Peyer's patch (tissue), 4 donors: ENCODE results near the gene SH3YL1. TPM values are rescaled to one million over a fixed set of nuclear protein-coding genes. Genes with fewer than 3 reads are reported as not detected.

Source experiments
- DNase-seq, 3 donors: peaks; one replicate each; pipeline ENCODE4 v3.0.0-alpha.2; 2017 to 2019
- H3K27ac ChIP-seq, 4 donors: fragments of 200-600 bp; sonication (generic); one replicate each; pipeline ENCODE4 v1.5.1; 2016 to 2019
- H3K27me3 ChIP-seq, 2 donors: fragments of 200-600 bp; sonication (generic); one replicate each; pipeline ENCODE4 v1.5.1; 2019
- H3K36me3 ChIP-seq, 3 donors: fragments of 200-600 bp; sonication (generic); one replicate each; pipeline ENCODE4 v1.5.1; 2016 to 2019
- H3K4me1 ChIP-seq, 4 donors: fragments of 200-600 bp; sonication (generic); one replicate each; pipeline ENCODE4 v1.5.1; 2016 to 2019
- H3K4me3 ChIP-seq, 4 donors: fragments of 200-600 bp; sonication (generic); 1 replicate in 3 of 4; 2 replicates in 1 of 4; pipeline ENCODE4 v1.5.1; 2016 to 2019; ENCODE audit warnings: mild to moderate bottlenecking in 1 of 4
- H3K9me3 ChIP-seq, 4 donors: fragments of 200-600 bp; sonication (generic); one replicate each; pipeline ENCODE4 v1.5.1; 2016 to 2019; ENCODE audit warnings: mild to moderate bottlenecking in 1 of 4
- POLR2A ChIP-seq, 2 donors: fragments of 450-650 bp; IDR thresholded peaks; one replicate each; pipeline ENCODE4 v1.5.1; 2017; ENCODE audit warnings: antibody characterized with exemption in 2 of 2, mild to moderate bottlenecking in 2 of 2, moderate library complexity in 2 of 2
- total RNA-seq, 4 donors: library from RNA; depleted of rRNA; stranded (reverse); fragments of >200 nt; gene quantifications; one replicate each; pipeline ENCODE4 v1.1.0, GENCODE V29; 2016
- TF ChIP-seq, protein P1 (sequence below), 6 experiments: fragments of 450-650 bp in 4 of 6; fragments of 200-600 bp in 2 of 6; sonication (generic) in 1 of 6; IDR thresholded peaks; one replicate each; pipeline ENCODE4 v1.5.1; 2017 to 2019; ENCODE audit warnings: antibody characterized with exemption in 6 of 6, mild to moderate bottlenecking in 3 of 6, moderate library complexity in 1 of 6

Gene SH3YL1
- total RNA-seq, result 100 to 1,000 TPM in 2 of 4 donors, 10 to 100 TPM in 2; 60.2 to 163 (median 102) TPM

DNA sequence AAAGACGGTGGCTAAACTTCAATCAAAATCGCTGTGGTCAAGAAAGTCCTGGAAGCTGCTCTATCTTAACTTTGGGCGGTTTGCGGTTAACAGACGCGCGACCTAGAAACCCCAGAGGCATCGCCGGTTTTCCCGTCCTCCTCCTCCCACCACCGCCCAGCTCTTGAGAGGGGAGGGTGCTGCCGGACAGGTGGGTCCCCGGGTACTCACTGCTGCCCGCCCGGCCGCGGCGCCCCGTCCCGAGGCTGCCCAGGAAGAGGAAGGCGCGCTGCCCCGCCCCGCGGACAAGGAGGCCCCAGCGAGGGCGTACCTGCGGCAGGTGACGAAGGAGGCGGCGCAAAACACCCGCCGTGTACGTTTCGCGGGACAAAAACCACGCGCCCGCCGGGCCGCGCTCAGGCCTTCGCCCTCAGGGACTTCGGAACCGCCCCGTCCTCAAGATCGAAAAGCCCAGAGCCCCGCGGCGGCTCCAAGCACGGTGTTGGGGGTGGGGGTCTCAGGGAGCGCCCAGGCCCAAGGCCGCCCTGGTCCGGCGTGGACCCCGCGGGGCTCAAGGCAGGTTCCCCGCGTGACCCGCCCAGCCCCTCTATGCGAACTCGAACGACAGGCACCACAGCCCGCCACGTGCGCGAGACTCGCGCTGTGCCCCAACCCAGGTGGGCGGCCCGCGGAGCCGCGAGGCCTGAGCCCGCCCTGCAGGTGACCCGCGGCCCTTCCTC is at the start of gene SH3YL1:
SH3YL1 (minus strand) TSS at position 259 of the 719 bp plus-strand sequence; CDS start at position 211, 48 bp downstream.
- peak; percentile 71 to 93 (median 89) for DNase-seq
- peak within 1 kb of the TSS; percentile 59 to 92 (median 88) for H3K4me3 ChIP-seq
- no peaks in the 10 kb centered on the region for H3K9me3 ChIP-seq
- TF ChIP-seq, protein P1, sequence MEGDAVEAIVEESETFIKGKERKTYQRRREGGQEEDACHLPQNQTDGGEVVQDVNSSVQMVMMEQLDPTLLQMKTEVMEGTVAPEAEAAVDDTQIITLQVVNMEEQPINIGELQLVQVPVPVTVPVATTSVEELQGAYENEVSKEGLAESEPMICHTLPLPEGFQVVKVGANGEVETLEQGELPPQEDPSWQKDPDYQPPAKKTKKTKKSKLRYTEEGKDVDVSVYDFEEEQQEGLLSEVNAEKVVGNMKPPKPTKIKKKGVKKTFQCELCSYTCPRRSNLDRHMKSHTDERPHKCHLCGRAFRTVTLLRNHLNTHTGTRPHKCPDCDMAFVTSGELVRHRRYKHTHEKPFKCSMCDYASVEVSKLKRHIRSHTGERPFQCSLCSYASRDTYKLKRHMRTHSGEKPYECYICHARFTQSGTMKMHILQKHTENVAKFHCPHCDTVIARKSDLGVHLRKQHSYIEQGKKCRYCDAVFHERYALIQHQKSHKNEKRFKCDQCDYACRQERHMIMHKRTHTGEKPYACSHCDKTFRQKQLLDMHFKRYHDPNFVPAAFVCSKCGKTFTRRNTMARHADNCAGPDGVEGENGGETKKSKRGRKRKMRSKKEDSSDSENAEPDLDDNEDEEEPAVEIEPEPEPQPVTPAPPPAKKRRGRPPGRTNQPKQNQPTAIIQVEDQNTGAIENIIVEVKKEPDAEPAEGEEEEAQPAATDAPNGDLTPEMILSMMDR (IDR thresholded peaks at IDR 0.05), result no peak
- TF ChIP-seq POLR2A (IDR thresholded peaks at IDR 0.05), result peak; percentile 74 to 79
- no peaks in the 10 kb centered on the region for H3K36me3 ChIP-seq
- peak within 1 kb of the TSS; percentile 75 to 96 (median 91) for H3K27ac ChIP-seq
- no peaks in the 10 kb centered on the region for H3K27me3 ChIP-seq
- peaks cover 0 to 17% (median 1%) of the 10 kb centered on the region in 4 donors for H3K4me1 ChIP-seq

DNA sequence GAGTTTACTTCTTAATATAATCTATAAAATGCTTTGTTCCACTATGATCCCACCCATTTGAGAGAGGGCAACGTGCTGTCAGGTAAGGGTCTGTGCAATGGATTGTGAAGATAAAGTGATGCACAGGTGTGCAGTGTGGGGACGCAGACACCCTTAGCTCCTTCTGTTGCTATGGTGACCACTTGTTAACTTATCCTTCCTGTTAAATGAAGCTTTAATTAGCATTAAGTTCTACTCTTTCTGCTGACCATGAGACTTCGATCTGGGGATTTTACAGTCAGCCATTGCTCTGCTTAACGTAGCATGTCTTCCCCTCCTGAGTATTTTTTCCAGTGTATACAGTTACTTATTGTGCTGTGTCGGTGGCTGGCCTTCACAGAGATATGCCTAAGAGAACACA is 47.2 kb upstream of the SH3YL1 start:
- Histone ChIP-seq H3K27ac (no peak overlapping the region), H3K4me1 (no peaks in the 10 kb centered on the region), H3K4me3 (no peak overlapping the region), H3K9me3 (no peaks in the 10 kb centered on the region), H3K27me3 (no peaks in the 10 kb centered on the region), H3K36me3 (no peaks in the 10 kb centered on the region)
- TF ChIP-seq, protein P1 (IDR thresholded peaks at IDR 0.05), result no peak
- TF ChIP-seq POLR2A (IDR thresholded peaks at IDR 0.05), result no peak
- DNase-seq, result no peak

DNA sequence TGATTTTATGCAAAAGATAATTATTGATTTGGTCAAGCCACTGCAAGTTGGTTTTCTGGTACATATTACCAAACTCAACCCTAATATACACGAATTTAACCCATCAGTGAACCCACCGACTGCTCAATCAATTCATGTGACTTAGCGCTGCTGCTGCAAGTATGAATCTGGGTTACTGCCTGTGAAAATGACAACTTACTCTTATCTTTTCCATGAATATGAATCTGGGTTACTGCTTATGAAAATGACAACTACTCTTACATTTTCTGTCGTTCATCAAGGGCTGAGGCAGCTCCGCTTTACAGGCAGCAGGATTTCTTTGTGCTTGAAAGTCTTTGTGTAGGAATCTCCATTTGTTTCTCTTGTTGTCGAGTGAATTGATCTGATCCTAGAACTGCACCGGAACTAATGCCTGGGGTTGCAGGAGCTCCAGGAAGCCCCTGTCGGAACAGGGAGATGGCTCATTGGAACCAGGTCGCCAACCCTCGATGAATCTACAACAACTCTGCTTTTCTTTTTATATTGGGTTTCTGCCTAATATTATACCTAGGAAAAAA is 46.2 kb upstream of the SH3YL1 start:
- no peaks in the 10 kb centered on the region for H3K27me3 ChIP-seq

DNA sequence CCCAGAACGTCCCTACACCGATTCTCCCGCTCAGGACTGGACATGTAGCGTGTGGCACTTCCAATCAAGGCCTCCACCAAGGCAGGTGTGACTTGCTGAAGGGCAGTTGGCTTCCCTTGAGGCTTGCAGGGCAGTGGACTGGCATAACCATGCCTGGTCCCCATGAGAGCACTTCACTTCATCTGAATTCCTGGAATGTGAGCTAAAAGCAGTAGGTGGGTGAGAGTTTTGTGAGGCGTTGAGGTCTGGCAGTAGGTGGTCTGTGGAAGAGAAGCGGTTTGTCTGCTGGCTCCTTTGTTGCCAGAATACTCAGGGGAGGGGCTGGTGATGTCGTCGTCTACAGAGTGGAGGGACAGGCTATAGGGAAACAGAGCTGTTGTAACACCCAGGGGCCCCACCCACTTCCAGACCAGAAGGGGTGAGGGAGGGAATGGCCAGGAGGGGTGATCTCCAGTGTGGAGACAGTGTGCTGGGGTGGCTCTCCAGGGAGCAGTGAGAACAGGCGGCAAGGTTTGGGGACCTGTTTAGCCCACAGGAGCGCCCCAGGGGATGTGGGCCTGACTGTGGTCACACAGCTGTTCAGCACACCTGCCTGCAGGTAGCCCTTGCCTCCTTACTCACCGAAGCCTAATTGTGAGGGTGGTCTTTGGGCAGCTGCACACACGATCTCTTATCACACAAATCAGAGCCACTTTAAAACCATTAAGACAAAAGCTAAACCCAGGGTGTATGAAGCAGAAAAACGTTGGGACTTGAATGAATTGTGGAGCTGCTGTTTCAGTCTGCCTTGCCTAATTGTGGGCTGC is 45.5 kb upstream of the SH3YL1 start:
- Histone ChIP-seq H3K27ac (no peak overlapping the region), H3K36me3 (no peaks in the 10 kb centered on the region), H3K4me1 (no peaks in the 10 kb centered on the region), H3K27me3 (no peaks in the 10 kb centered on the region), H3K9me3 (no peaks in the 10 kb centered on the region), H3K4me3 (no peak overlapping the region)
- no peak for TF ChIP-seq POLR2A (IDR thresholded peaks at IDR 0.05)
- TF ChIP-seq, protein P1 (IDR thresholded peaks at IDR 0.05), result no peak
- DNase-seq, result no peak

More for the DNA sequence above, 46.2 kb upstream of the SH3YL1 start:
- no peak overlapping the region for H3K4me3 ChIP-seq
- no peak overlapping the region for H3K27ac ChIP-seq
- H3K9me3 ChIP-seq, result no peaks in the 10 kb centered on the region
- H3K36me3 ChIP-seq, result no peaks in the 10 kb centered on the region
- DNase-seq, result no peak
- TF ChIP-seq, protein P1 (IDR thresholded peaks at IDR 0.05), result no peak
- no peak for TF ChIP-seq POLR2A (IDR thresholded peaks at IDR 0.05)
- H3K4me1 ChIP-seq, result no peaks in the 10 kb centered on the region

DNA sequence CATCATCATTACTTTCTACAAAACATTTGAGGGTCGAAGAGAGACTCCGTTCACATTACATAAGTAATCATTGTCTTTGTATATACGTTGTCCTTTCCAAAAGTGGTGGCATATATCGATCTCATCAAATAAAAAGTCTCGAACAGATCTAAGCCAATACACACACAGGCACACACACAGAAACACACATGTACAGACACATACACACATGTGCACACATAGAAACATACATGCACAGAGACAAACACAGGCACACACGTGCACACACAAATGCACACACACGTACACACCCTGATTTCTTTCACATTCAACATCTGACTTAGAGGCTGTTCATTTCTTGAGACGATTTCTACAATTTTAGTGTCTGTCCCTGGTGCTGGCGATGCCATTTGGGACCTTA is 41.5 kb upstream of the SH3YL1 start:
- H3K4me3 ChIP-seq, result no peak overlapping the region
- no peak overlapping the region for H3K27ac ChIP-seq
- H3K36me3 ChIP-seq, result no peaks in the 10 kb centered on the region
- TF ChIP-seq, protein P1 (IDR thresholded peaks at IDR 0.05), result no peak
- no peak for TF ChIP-seq POLR2A (IDR thresholded peaks at IDR 0.05)
- no peaks in the 10 kb centered on the region for H3K27me3 ChIP-seq
- H3K4me1 ChIP-seq, result no peaks in the 10 kb centered on the region
- no peak for DNase-seq
- H3K9me3 ChIP-seq, result no peaks in the 10 kb centered on the region
